ENCODE data around the gene NLRP6.
"Not testable (repeated sequence)": the region's sequence is repeated elsewhere in the genome, so short reads cannot be mapped to it uniquely, and the experiment has no call there.

Gene NLRP6

GRCh38 chr11:325796-326591 is 47.8 kb downstream of the NLRP6 start:
- no peak for DNase-seq (ENCODE audit: low read depth)

GRCh38 chr11:326592-326841 is 48.3 kb downstream of the NLRP6 start:
- DNase-seq (ENCODE audit: low read depth), result no peak

DNA sequence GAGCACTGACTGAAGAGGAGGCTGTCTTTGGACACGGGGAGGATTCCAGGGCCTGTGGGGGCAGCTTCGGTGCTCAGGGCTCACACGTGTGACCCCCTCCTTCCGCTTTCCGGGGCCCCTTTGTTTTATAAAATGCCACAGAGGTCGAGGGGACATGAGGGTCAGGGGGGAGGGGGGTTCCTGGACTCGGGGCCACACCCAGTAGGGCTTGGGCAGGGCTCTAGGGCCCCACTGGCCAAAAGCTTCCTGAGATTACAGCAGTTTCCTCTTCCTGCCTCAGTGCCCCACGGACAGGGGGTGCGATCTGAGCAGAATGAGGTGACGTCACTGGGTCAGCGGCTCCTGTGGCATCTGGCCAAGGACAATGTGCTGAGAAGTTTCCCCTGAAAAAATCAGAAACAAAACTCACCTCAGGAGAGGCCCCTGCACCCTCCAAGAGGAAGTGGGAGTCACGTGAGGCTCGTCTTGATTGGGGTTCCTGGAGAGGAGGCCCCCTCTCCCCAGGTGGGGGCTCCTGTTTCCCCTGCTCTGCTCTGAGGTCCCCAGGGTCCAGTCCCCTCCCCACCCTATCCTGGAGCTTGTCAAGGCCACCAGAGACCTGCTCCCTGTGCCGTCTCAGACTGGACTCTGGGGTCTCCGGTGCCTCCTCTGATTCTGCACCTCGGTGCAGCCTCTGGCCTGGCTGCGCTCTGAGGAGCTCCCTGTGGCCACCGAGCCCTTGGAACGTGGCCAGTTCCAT is 48.8 kb downstream of the NLRP6 start:
- DNase-seq (ENCODE audit: low read depth), result no peak

DNA sequence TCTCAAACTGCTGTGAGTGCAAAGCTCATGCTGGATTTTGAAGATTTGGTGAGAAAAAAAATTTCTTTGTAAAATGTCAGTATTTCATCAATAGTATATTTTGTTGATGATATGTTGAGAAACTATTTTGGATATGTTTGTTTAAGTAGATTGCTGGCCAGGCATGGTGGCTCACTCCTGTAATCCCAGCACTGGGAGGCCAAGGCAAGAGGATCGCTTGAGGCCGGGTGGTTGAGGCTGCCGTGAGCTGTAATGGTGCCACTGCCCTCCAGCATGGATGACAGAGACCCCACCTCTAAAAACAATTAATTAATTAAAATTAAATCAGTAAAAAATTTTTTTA is 49.3 kb downstream of the NLRP6 start:
- no peak for DNase-seq (ENCODE audit: low read depth)

DNA sequence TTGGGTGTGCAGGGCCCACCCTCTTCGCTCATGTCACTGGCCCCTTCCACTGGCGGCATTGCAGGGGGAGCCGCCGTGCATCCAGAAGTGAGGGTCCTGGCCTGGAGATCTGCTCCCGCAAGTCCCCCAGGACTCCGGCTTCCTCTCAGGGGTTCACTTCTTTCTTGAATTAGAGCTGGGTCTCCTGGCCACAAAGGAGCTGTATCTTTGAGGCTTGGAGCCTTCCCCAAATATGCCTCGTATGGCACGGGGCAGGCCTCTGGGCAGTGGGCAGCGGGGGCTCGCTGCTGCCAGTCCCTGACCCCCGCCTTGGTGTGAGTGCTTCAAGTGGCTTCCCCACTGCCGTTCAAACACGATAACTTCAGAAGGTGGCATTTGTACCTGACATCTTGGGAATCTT is 49.8 kb downstream of the NLRP6 start:
- DNase-seq (ENCODE audit: low read depth), result no peak

DNA sequence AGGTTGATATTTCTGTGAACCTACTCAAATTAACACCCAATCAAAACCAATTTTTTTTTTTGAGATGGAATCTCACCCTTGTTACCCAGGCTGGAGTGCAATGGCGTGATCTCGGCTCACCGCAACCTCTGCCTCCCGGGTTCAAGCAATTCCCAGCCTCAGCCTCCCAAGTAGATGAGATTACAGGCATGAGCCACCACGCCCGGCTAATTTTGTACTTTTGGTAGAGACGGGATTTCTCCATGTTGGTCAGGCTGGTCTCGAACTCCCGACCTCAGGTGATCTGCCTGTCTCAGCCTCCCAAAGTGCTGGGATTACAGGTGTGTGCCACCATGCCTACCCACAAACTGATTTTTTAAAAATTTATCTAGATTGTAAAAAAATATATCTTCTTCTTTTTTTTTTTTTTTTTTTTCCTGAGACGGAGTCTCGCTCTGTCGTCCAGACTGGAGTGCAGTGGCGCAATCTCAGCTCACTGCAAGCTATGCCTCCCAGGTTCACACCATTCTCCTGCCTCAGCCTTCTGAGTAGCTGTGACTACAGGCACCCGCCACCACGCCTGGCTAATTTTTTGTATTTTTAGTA is 50.4 kb downstream of the NLRP6 start:
- DNase-seq (ENCODE audit: low read depth), result not testable (repeated sequence)

GRCh38 chr11:329886-330253 is 51.7 kb downstream of the NLRP6 start:
- DNase-seq (ENCODE audit: low read depth), result no peak

- DNase-seq (ENCODE audit: low read depth), result no peak
These were observed 52.1 kb downstream of the NLRP6 start for GRCh38 chr11:330307-330693.

DNA sequence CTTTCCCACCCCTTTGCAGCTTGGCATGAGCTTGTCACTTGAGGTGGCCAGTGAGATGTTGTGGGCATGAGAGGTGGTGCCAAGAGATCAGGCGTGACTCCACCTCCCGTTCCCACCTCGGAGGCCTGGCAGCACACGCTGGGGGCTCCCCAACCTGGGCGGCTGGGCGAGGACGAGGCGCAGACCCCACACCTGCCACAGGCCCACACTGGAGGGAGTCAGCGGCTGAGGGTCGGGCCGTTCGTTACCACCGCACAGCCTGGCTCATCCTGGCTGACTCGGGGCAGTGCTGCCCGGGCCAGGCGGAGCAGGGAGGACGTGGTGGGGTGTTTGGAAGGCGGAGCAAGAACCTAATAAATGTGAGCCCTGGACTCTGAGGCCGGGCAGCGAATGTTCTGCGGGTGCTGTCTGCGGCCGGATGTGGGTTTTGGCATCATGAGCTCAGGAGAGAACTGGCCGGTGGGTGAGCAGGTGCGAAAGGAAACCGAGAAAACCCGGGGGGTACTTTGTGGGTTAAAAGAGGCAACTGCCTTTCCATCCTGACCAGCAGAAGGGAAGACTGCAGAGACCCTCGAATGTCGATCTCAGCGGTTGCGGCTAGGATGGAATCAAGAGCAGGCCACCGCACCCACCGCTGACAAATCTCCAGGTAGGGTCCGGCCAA is 52.6 kb downstream of the NLRP6 start:
- DNase-seq (ENCODE audit: low read depth), result no peak

DNA sequence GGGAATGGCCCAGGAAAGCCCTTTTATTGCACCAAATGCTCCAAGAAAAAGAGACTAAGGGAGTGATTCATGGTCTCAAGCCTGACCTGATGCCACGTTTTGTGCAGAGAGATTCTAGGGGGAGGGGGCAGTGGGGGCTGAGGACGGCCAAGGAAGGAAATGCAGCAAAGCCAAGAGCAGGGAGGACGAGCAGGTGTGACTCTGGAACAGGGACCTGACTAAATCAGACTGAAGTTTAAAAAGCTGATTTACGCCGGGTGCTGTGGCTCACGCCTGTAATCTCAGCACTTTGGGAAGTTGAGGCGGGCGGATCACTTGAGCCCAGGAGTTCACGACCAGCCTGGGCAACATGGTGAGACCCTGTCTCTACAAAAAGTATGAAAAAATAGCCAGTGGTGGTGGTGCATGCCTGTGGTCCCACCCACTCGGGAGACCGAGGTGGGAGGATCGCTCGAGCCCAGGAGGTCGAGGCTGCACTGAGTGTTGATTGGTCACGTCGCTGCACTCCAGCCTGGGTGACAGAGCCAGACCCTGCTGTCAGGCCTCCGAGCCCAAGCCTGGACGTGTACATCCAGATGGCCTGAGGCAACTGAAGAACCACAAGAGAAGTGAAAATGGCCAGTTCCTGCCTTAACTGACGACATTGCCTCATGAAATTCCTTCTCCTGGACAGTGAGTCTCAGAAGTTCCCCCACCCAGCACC is 53.3 kb downstream of the NLRP6 start:
- DNase-seq (ENCODE audit: low read depth), result no peak

GRCh38 chr11:332651-333480 is 54.7 kb downstream of the NLRP6 start:
- no peak for DNase-seq (ENCODE audit: low read depth)

DNA sequence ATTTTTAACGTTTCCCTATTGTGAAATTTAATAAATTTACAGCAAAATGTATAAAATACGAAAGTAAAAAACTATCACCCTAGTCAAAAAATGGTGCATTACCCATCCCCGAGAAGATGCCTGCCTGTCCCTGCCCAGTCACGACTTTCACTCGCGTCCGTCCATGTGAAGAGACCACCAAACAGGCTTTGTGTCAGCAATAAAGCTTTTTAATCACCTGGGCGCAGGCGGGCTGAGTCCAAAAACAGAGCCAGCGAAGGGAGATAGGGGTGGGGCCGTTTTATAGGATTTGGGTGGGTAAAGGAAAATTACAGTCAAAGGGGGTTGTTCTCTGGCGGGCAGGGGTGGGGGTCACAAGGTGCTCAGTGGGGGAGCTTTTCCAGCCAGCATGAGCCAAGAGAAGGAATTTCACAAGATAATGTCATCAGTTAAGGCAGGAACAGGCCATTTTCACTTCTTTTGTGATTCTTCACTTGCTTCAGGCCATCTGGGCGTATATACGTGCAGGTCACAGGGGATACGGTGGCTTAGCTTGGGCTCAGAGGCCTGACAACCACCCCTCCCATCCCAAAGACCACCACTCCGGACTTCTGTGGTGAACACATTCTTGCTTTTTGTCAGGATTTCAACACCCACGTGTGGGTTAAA is 55.5 kb downstream of the NLRP6 start:
- not testable (repeated sequence) for DNase-seq (ENCODE audit: low read depth)

DNA sequence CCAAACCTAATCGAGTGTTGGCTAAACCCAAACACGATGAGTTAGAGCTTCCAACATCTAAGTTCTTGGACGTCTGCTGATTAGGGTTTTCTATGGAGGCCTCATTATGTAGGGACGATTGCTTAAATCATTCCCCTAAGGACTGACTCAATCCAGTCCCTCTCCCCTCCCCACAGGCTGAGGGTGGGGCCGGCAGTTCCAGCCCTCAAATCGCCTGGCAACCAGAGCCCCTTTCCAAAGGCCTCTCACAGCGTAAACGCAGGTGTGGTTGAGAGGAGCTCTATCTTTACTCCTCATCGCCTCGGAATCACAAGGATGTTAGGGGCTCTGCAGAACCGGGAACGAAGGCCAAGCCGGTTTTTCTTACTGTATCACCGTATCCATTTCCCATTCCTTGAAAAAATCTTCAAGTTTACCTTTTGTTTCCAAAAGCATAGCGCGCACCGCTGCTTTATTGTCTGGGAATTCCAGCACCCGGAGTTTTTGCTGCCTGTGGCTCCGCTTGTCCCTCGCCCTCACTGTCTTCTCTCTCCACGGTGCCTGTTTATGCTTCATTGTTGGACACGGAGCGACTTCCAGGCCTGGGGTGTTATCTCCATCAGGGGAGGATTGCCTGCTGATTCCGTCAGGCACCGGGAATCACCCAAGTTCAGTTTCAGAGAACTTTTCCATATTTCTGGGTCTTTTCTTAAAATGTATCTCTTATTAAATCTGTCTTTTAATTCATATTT is 56.2 kb downstream of the NLRP6 start:
- DNase-seq (ENCODE audit: low read depth), result no peak
